ENCODE results near the gene GBX2. TPM values are rescaled to one million over a fixed set of nuclear protein-coding genes. Genes with fewer than 3 reads are reported as not detected.
A peak's percentile ranks its signal among the peaks of the same experiment; 100 is the strongest.

GBX2 gene
- total and polyA plus RNA-seq, 2 experiments from 2014 or later, result 0.45 TPM; not detected in 1

DNA sequence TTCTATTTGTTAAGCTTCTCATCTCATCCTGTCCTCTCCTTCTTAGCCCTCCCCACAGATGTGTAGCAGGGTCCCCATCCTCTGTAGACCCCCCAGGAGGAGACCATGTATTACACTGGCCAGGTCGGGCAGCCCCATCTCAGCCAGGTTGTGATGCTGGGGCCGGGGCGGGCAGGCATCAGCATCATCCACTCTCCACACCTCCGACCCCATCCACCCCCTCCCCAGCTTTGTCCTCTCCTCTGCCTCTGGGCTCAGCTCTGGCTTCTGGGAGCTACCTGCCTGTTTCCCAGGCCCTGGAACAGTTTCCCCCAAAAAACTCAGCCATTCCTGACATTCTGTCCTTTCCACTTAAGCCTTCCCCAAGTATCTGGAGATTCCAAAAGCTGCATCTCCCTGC lies 49.2 kb downstream of the GBX2 start:
- Histone ChIP-seq H3K36me3 (replicated peaks; ENCODE audit: insufficient read depth, low read depth) (no peaks in the 10 kb centered on the region), H3K9me2 (replicated peaks; ENCODE audit: insufficient read depth) (no peaks in the 10 kb centered on the region), H3K4me2 (no peak overlapping the region), H3K9me3 (ENCODE audit: low read depth) (no peaks in the 10 kb centered on the region), H3K4me3 (no peak overlapping the region), H4K20me1 (ENCODE audit: insufficient read depth, poor library complexity, severe bottlenecking) (no peaks in the 10 kb centered on the region), H2AFZ (no peak overlapping the region), H3K27me3 (no peaks in the 10 kb centered on the region), H3K4me1 (ENCODE audit: insufficient read depth) (no peaks in the 10 kb centered on the region), H3K27ac (no peak overlapping the region), H3K79me2 (no peaks in the 10 kb centered on the region)
- DNase-seq (ENCODE audit: low spot score), result no peak
- 99% methylated on average over 4 of the region's 4 CpGs for WGBS (ENCODE audit: low lambda C conversion rate, missing lambda C conversion rate)
- no peak for TF ChIP-seq EZH2phosphoT487 (IDR thresholded peaks at IDR 0.05; ENCODE audit: low read depth, severe bottlenecking, unreplicated experiment)
- no peak for TF ChIP-seq CTCF (IDR thresholded peaks at IDR 0.05; ENCODE audit: poor library complexity)
- no peak for TF ChIP-seq EZH2 (IDR thresholded peaks at IDR 0.05; ENCODE audit: borderline replicate concordance)

GRCh38 chr2:236117861-236118269 lies 50.3 kb downstream of the GBX2 start:
- Histone ChIP-seq H2AFZ (no peak overlapping the region), H3K4me3 (no peak overlapping the region), H3K9me3 (ENCODE audit: low read depth) (no peaks in the 10 kb centered on the region), H3K4me2 (peak overlapping the region; percentile 49), H3K36me3 (replicated peaks; ENCODE audit: insufficient read depth, low read depth) (no peaks in the 10 kb centered on the region), H3K4me1 (ENCODE audit: insufficient read depth) (no peaks in the 10 kb centered on the region), H3K79me2 (no peaks in the 10 kb centered on the region), H3K9me2 (replicated peaks; ENCODE audit: insufficient read depth) (no peaks in the 10 kb centered on the region), H3K27ac (no peak overlapping the region), H3K27me3 (no peaks in the 10 kb centered on the region), H4K20me1 (ENCODE audit: insufficient read depth, poor library complexity, severe bottlenecking) (no peaks in the 10 kb centered on the region)
- TF ChIP-seq EZH2 (IDR thresholded peaks at IDR 0.05; ENCODE audit: borderline replicate concordance) (no peak), CTCF (IDR thresholded peaks at IDR 0.05; ENCODE audit: poor library complexity) (no peak), EZH2phosphoT487 (IDR thresholded peaks at IDR 0.05; ENCODE audit: low read depth, severe bottlenecking, unreplicated experiment) (no peak)
- WGBS (ENCODE audit: low lambda C conversion rate, missing lambda C conversion rate), result 29% methylated on average over 10 of the region's 10 CpGs
- peak; percentile 18 for DNase-seq (ENCODE audit: low spot score)

- Histone ChIP-seq H3K27ac (no peak overlapping the region), H3K27me3 (no peaks in the 10 kb centered on the region)
- 85% methylated on average over 10 of the region's 10 CpGs for WGBS (ENCODE audit: low lambda C conversion rate, missing lambda C conversion rate)
Observed at GRCh38 chr2:236117401-236117800, 50.8 kb downstream of the GBX2 start.

More at GRCh38 chr2:236117401-236117800, 50.8 kb downstream of the GBX2 start:
- DNase-seq (ENCODE audit: low spot score), result no peak
- Histone ChIP-seq H3K4me3 (no peak overlapping the region), H2AFZ (no peak overlapping the region), H3K79me2 (no peaks in the 10 kb centered on the region), H3K9me2 (replicated peaks; ENCODE audit: insufficient read depth) (no peaks in the 10 kb centered on the region), H3K4me1 (ENCODE audit: insufficient read depth) (no peaks in the 10 kb centered on the region), H3K4me2 (no peak overlapping the region), H4K20me1 (ENCODE audit: insufficient read depth, poor library complexity, severe bottlenecking) (no peaks in the 10 kb centered on the region), H3K9me3 (ENCODE audit: low read depth) (no peaks in the 10 kb centered on the region), H3K36me3 (replicated peaks; ENCODE audit: insufficient read depth, low read depth) (no peaks in the 10 kb centered on the region)
- TF ChIP-seq EZH2 (IDR thresholded peaks at IDR 0.05; ENCODE audit: borderline replicate concordance) (no peak), EZH2phosphoT487 (IDR thresholded peaks at IDR 0.05; ENCODE audit: low read depth, severe bottlenecking, unreplicated experiment) (no peak)

Small RNAs within 50 kb of the gene (small RNA-seq; reads per million reads assigned to genes)
- gene RF00019 (not detected), gene RNU1-31P (not detected)

Other genes with a start within 250 kb of the GBX2 start
- gene ASB18, start 96.0 kb upstream of the GBX2 start, total RNA-seq, result not detected in 2 replicates
- gene ASB18, start 96.0 kb upstream of the GBX2 start, polyA plus RNA-seq, result not detected in 2 replicates

Measured in hepatocyte (in vitro differentiated cells).